ENCODE data around the gene CTSZ.

The CTSZ gene

DNA sequence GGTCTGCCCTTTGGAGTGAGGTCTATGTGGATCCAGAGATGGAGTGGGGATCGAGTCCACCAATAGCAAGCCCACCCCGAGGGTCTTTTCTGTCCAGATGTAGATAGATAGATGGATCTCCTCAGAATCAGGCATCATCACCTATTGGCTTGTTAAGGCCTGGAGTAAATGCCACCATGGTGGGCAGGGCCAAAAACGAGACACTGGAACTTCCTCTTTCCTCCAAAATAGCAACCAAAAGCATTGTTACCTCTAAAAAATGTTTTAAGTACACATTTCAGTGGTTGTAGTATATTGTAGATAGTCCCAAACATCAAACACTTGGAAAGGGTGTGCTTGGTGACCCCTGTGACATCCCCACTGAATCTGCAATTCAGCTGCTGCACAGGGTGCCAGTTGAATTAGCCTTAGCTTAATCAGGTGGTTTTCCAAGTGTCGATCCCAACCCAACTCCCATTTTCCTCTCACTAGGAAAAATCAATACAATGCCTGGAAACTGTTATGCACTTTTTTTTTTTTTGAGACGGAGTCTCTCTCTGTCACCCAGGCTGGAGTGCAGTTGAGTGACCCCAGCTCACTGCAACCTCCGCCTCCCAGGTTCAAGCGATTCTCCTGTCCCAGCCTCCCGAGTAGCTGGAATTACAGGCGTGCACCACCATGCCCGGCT lies 61.0 kb downstream of the CTSZ start:
- TF ChIP-seq POLR2A (IDR thresholded peaks at IDR 0.05; ENCODE audit: low read depth, low read length): no peak
- TF ChIP-seq TAF1 (IDR thresholded peaks at IDR 0.05; ENCODE audit: low read depth, low read length): no peak
- TF ChIP-seq SPI1 (IDR thresholded peaks at IDR 0.05; ENCODE audit: low read depth, low read length): peak; percentile 36; the same call in 1 of the 2 replicates
- TF ChIP-seq PAX5 (IDR thresholded peaks at IDR 0.05; ENCODE audit: insufficient read depth, low read length, severe bottlenecking): no peak
- TF ChIP-seq POLR2AphosphoS5 (IDR thresholded peaks at IDR 0.05; ENCODE audit: low read depth, low read length): no peak
- FAIRE-seq: no peak
- no peak for DNase-seq (ENCODE audit: insufficient read length, low spot score)
